Measurements from ENCODE around the gene COL5A1. TPM values are rescaled to one million over a fixed set of nuclear protein-coding genes. Genes with fewer than 3 reads are reported as not detected.

COL5A1 gene
- total RNA-seq, 1 donor from 2014 or later = not detected

DNA sequence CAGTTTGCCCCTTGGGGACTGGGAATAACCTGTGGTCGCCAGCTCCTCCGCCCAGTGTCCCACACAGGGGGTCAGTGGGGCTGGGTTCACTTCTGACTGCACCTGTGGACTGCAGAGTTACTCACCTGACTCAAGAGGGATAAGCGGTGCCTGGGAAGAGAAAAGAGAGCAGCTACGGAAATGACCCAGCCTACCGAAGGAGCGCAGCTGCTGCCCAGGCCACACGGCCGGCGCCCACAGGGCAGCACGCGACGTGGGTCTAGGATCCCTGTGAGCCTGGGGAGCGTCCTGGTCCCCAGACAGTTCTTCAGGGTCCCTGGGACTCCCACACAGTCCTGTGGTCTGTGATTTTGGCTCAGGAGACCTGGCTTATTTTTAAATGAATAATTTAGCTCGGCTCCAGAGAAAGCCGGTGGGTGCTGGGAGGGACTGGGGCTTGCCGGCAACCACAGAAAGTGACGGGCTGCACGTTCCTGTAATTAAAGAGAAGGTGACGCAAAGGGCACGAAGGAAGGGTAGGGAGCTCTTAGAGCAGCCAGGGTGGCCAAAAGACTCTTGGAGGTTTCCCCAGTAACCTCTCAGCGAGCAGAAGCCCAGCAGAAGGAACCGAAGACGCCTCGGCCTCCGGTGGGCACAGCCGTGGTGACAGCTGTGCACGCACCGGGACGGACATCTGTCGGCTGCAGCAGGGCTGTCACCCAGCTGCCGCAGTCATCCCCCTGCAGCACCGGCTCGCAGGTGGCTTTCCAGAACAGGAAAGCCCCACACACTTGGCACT is 141.5 kb downstream of the COL5A1 start:
- no peak for DNase-seq
- H3K4me1 Mint-ChIP-seq = no peaks in the 10 kb centered on the region
- no peak overlapping the region for H3K4me3 Mint-ChIP-seq
- H3K27ac Mint-ChIP-seq = no peak overlapping the region
- intact Hi-C loops (cut with micrococcal nuclease) = no loop called here
- H3K36me3 Mint-ChIP-seq (ENCODE audit: low read depth) = no peaks in the 10 kb centered on the region
- H3K27me3 Mint-ChIP-seq = no peaks in the 10 kb centered on the region
- H3K9me3 Mint-ChIP-seq = no peaks in the 10 kb centered on the region

DNA sequence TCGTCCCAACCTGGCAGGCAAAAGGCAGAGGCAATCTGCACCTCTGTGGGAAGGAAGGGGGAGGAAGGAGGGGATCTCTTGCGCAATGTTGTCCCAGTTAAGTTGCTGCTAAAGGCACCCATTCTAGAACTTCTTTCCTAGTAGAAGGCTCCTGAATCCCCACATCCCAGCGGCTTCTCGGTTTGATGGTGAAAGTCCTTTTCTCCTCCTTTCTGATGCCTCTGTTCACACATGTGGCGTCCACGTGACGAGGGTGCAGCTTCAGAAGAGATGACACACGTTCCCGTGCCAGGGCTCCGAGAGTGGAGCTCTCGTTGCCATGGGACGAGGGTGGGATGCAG is 142.1 kb downstream of the COL5A1 start:
- intact Hi-C loops (cut with micrococcal nuclease) = no loop called here
- H3K4me3 Mint-ChIP-seq = no peak overlapping the region
- H3K4me1 Mint-ChIP-seq = no peaks in the 10 kb centered on the region
- H3K27me3 Mint-ChIP-seq = no peaks in the 10 kb centered on the region
- H3K36me3 Mint-ChIP-seq (ENCODE audit: low read depth) = no peaks in the 10 kb centered on the region
- no peaks in the 10 kb centered on the region for H3K9me3 Mint-ChIP-seq
- H3K27ac Mint-ChIP-seq = no peak overlapping the region
- no peak for DNase-seq

DNA sequence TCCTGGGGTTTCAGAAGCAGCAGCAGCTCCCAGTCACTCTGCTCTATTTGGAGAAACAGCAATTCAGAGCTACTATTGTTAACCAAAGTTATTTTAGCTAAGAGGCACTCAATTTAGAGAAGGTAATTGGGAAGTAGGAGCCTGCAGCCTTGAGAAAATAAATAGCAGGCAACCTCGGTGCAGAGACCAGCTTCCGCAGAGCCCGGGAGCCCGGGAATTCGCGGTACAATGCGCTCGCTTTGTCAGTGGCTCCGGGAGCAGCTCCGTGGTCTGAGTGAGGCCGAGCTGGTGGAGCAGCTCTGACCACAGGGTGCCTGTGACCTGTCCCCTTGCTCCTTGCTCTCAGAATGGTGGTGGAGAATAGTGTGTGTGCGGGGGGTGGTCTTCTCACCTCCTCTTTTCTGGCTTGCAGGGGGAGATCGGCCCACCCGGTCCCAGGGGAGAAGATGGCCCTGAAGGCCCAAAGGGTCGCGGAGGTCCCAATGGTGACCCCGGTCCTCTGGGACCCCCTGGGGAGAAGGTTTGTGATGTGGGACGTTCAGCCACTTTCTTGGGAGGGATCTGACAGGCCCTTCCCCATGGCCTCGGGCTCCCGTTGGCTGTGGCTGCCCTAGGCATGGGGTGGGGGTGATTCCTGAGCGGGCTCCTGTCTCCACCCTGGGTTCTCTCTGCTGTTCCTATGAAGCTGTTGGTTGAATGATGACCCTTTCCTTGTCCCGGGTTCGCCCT is 143.1 kb downstream of the COL5A1 start:
- Mint-ChIP-seq H3K27me3 (no peaks in the 10 kb centered on the region), H3K36me3 (ENCODE audit: low read depth) (no peaks in the 10 kb centered on the region), H3K4me3 (no peak overlapping the region), H3K4me1 (no peaks in the 10 kb centered on the region), H3K9me3 (no peaks in the 10 kb centered on the region), H3K27ac (no peak overlapping the region)
- intact Hi-C loops (cut with micrococcal nuclease) = no loop called here
- no peak for DNase-seq

DNA sequence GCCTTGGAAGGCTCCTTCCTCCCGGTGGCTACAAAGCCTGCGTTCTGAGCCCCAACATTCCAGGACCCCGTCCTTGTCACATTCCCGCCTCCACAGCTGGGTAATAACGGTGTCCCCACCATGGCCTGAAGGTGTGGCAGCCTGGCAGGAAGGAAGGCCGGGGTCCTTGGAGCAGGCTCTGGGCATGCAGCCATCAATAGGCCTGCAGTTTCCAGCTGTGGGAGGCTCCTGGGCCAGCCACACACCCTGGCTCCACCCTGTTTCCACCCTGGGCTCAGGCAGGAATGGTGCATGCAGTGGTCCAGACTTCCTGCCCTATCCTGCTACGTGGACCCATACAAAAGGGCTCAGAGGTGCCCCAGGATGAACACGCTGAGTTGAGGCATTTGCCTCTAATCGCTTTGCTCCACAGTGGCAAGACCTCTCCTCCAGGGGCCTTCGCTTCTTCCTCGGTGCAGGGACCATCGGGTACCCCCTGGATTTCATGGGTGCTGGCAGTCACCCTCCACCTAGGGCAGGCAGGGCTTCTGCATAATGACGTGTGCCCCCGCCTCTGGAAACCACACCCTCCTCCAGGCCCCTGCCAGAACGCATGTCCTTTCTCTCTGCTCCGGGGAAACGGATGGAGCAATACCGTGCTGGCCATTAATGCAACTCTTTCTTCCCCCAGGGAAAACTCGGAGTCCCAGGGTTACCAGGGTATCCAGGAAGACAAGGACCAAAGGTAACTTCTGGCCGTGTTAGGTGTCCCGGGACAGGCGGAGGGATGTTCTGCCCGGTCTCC is 143.9 kb downstream of the COL5A1 start:
- no peak overlapping the region for H3K4me3 Mint-ChIP-seq
- intact Hi-C loops (cut with micrococcal nuclease) = no loop called here
- H3K27me3 Mint-ChIP-seq = no peaks in the 10 kb centered on the region
- no peaks in the 10 kb centered on the region for H3K9me3 Mint-ChIP-seq
- H3K36me3 Mint-ChIP-seq (ENCODE audit: low read depth) = no peaks in the 10 kb centered on the region
- no peak overlapping the region for H3K27ac Mint-ChIP-seq
- DNase-seq = no peak
- H3K4me1 Mint-ChIP-seq = no peaks in the 10 kb centered on the region

DNA sequence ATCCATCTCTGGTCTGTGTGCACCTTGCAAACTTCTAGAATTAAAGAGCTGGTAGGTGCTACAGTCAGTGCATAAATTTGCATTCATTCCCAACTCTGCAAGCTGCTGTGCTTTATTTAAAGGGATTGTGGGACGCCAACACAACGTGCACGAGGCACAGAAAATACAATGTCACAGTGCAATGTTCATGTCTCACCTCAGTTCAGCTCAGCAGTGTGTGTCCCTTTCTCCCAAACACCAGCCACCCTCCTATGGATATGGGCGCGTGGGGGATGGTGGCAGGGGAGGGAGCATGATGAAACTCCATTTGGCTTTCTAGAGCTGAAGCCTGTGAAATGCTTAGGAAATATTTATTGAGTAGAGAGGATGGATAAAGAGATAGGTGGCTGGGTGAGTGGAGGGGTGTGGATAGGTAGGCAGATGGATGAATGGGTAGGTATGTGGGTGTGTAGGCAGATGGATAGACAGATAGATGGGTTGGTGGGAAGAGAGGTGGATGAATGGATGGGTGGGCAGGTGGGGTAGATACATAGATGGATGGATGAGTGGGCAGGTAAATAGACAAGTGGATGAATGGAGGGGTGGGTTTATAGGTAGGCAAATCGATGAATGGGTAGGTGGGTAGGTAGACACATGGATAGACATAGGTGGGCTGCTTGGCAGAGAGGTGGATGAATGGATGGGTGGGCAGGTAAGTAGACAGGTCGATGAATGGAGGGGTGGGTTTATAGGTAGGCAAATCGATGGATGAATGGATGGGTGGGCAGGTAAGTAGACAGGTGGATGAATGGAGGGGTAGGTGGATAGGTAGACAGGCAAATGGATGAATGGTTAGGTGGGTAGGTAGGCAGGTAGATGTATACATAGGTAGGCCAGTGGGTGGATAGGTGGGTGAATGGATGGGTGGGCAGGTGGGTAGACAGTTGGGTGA is 146.3 kb downstream of the COL5A1 start:
- no peak for DNase-seq
- H3K36me3 Mint-ChIP-seq (ENCODE audit: low read depth) = no peaks in the 10 kb centered on the region
- intact Hi-C loops (cut with micrococcal nuclease) = no loop called here
- H3K27ac Mint-ChIP-seq = no peak overlapping the region
- no peaks in the 10 kb centered on the region for H3K9me3 Mint-ChIP-seq
- H3K27me3 Mint-ChIP-seq = no peaks in the 10 kb centered on the region
- H3K4me3 Mint-ChIP-seq = no peak overlapping the region
- no peaks in the 10 kb centered on the region for H3K4me1 Mint-ChIP-seq

DNA sequence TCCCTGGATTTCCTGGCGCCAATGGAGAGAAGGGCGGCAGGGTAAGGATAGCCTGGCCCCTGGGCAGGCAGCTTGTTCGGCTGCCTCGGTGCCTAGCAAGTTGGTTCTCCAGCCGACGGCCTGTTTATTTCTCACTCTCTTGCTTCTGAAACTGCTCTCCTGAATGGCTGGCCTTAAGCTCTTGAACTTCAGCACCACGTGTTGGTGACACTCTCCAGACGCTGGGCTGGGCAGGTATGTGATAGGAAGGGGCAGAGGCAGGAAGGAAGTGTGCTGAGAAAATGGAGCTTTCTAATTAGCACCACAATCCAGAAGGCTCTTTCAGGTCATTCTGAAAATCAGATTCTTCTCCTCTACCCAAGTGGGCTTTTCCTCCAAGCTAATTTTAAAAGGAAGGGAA is 147.6 kb downstream of the COL5A1 start:
- Mint-ChIP-seq H3K9me3 (no peaks in the 10 kb centered on the region), H3K4me3 (no peak overlapping the region), H3K27me3 (no peaks in the 10 kb centered on the region)

GRCh38 chr9:134791009-134791408 is 149.4 kb downstream of the COL5A1 start:
- no peaks in the 10 kb centered on the region for H3K36me3 Mint-ChIP-seq (ENCODE audit: low read depth)
- no peak overlapping the region for H3K27ac Mint-ChIP-seq
- intact Hi-C loops (cut with micrococcal nuclease) = no loop called here
- H3K4me3 Mint-ChIP-seq = no peak overlapping the region
- H3K9me3 Mint-ChIP-seq = no peaks in the 10 kb centered on the region
- H3K27me3 Mint-ChIP-seq = no peaks in the 10 kb centered on the region
- no peaks in the 10 kb centered on the region for H3K4me1 Mint-ChIP-seq
- DNase-seq = no peak

More for the DNA sequence above, 147.6 kb downstream of the COL5A1 start:
- Mint-ChIP-seq H3K27ac (no peak overlapping the region), H3K36me3 (ENCODE audit: low read depth) (no peaks in the 10 kb centered on the region), H3K4me1 (no peaks in the 10 kb centered on the region)
- no peak for DNase-seq
- intact Hi-C loops (cut with micrococcal nuclease) = no loop called here

GRCh38 chr9:134792627-134793026 is 151.0 kb downstream of the COL5A1 start:
- Mint-ChIP-seq H3K27me3 (no peaks in the 10 kb centered on the region), H3K36me3 (ENCODE audit: low read depth) (no peaks in the 10 kb centered on the region)
- intact Hi-C loops (cut with micrococcal nuclease) = no loop called here

GRCh38 chr9:134793288-134794188 is 151.9 kb downstream of the COL5A1 start:
- Mint-ChIP-seq H3K9me3 (no peaks in the 10 kb centered on the region), H3K27me3 (no peaks in the 10 kb centered on the region), H3K4me3 (no peak overlapping the region), H3K4me1 (no peaks in the 10 kb centered on the region), H3K36me3 (ENCODE audit: low read depth) (no peaks in the 10 kb centered on the region), H3K27ac (no peak overlapping the region)
- DNase-seq = no peak
- intact Hi-C loops (cut with micrococcal nuclease) = no loop called here

More at GRCh38 chr9:134792627-134793026, 151.0 kb downstream of the COL5A1 start:
- Mint-ChIP-seq H3K4me1 (no peaks in the 10 kb centered on the region), H3K27ac (no peak overlapping the region), H3K4me3 (no peak overlapping the region), H3K9me3 (no peaks in the 10 kb centered on the region)
- DNase-seq = no peak

DNA sequence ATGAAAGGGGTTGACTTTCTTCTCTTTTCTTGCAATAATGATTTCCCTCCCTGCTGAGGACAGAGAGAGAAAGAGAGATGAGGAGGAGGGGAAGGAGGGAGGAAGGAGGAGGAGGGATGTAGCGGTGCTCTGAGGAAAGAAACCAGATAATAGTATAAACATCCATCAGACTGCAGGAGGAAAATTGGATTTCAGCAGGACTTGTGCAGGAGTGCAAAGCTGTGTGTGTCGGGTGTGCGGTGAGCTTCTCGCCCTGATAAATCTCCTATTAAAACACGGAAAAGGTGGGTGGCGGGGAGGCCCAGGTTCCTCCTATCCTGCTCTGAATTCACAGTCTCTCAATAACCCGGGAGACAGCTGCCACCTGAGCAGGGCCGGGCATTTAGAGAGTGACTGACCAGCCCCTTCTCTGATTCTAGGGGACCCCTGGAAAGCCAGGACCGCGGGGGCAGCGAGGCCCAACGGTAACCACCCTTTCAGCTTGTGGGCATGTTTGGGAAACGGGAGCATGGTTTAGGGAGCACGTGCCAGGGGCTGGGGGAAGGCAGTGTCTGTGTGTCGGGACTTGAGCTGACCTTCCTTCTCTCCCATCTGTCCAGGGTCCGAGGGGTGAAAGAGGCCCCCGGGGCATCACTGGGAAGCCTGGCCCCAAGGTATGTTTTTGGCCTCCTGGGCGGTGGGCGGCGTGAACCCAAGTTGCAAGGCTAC is 153.2 kb downstream of the COL5A1 start:
- Mint-ChIP-seq H3K4me3 (no peak overlapping the region), H3K36me3 (ENCODE audit: low read depth) (no peaks in the 10 kb centered on the region), H3K27ac (no peak overlapping the region), H3K9me3 (no peaks in the 10 kb centered on the region), H3K4me1 (no peaks in the 10 kb centered on the region), H3K27me3 (no peaks in the 10 kb centered on the region)
- intact Hi-C loops (cut with micrococcal nuclease) = no loop called here
- DNase-seq = no peak

DNA sequence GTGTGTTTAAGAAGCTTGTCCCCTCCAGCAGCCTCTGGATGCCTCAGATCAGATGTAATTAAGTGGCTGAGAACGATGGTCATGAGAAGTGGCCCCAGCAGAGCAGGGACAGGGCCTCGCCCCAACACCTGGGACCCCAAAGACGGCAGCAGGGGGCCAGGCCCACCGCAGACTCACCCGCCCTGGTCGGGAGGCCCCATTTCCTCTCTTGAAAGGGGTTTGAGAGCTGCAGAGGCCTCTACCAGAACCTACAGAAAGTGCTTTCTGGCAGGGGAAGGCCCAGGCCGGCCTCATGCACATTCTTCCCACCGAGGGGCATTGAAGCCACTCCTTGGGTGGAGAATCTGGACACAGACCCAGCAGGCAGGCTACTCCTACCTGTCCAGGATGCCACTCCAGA is 153.8 kb downstream of the COL5A1 start:
- Mint-ChIP-seq H3K4me3 (no peak overlapping the region), H3K27me3 (no peaks in the 10 kb centered on the region), H3K36me3 (ENCODE audit: low read depth) (no peaks in the 10 kb centered on the region), H3K9me3 (no peaks in the 10 kb centered on the region), H3K27ac (no peak overlapping the region), H3K4me1 (no peaks in the 10 kb centered on the region)
- intact Hi-C loops (cut with micrococcal nuclease) = no loop called here
- DNase-seq = no peak

DNA sequence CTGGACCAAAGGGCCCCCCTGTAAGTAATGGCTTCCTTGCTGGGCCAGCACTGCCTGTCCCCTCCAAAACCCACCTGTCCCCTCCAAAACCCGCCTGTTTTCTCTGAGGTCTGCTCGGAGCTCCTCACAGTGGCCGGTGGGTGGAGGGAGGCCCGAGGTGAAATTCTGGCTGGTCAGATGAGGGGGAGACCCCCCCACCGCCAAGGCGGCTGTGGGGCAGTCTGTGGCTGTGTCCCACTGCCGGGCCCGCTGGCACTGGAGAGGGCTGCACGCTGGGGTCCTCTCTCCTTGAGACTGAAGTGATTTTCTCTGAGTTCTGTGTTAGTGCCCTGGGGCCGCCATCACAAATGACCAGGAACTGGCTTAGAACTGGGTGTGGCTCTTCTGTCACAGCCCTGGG is 155.3 kb downstream of the COL5A1 start:
- Mint-ChIP-seq H3K36me3 (ENCODE audit: low read depth) (no peaks in the 10 kb centered on the region), H3K9me3 (no peaks in the 10 kb centered on the region), H3K27ac (no peak overlapping the region), H3K4me1 (no peaks in the 10 kb centered on the region), H3K4me3 (no peak overlapping the region), H3K27me3 (no peaks in the 10 kb centered on the region)
- intact Hi-C loops (cut with micrococcal nuclease) = no loop called here
- no peak for DNase-seq

All from activated CD4-positive, alpha-beta T cell treated with anti-CD3 and anti-CD28 coated beads, Interleukin-2, amount 10 ng/mL, durations not matched to agents 24 days and 14 days (primary cell).